Panc1 (cell line): ENCODE measurements around the gene C19orf38.
"Not testable (repeated sequence)": the region's sequence is repeated elsewhere in the genome, so short reads cannot be mapped to it uniquely, and the experiment has no call there.

ENCODE experiments used
- POLR2AphosphoS5 ChIP-seq: IDR thresholded peaks from 2 replicates; pipeline ENCODE4 v1.6.1; 2012; ENCODE audit warnings: mild to moderate bottlenecking, low read depth, low read length, moderate library complexity
- SIN3A ChIP-seq: IDR thresholded peaks from 2 replicates; pipeline ENCODE4 v1.6.1; 2012; ENCODE audit warnings: low read depth, mild to moderate bottlenecking, low read length, moderate library complexity, borderline replicate concordance; ENCODE audit not compliant: insufficient read depth
- TCF7L2 ChIP-seq: IDR thresholded peaks from 2 replicates; pipeline ENCODE4 v1.6.1; 2011; ENCODE audit warnings: mild to moderate bottlenecking, low read depth, low read length, inconsistent platforms
- TF ChIP-seq, protein P1 (sequence below): fragments of 450-650 bp; IDR thresholded peaks from 2 replicates; pipeline ENCODE4 v1.5.1; 2017; ENCODE audit warnings: mild to moderate bottlenecking
- TF ChIP-seq, protein P2 (sequence below), 2 experiments: IDR thresholded peaks; 2 replicates each; pipeline ENCODE4 v1.6.1; 2011 to 2012; ENCODE audit warnings: low read depth in 2 of 2, control low read depth in 1 of 2, low read length in 1 of 2, mild to moderate bottlenecking in 1 of 2, moderate library complexity in 1 of 2; ENCODE audit not compliant: insufficient read depth in 1 of 2

DNA sequence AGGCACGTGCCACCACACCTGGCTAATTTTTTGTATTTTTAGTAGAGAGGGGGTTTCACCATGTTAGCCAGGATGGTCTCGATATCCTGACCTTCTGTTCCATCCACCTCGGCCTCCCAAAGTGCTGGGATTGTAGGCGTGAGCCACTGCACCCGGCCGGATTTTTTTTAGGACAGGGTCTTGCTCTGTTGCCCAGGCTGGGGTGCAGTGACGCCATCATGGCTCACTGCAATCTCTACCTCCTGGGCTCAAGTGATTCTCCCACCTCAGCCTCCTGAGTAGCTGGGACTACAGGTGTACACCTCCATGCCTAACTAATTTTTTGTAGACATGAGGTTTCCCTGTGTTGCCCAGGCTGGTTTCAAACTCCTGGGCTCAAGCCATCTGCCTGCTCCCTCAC is 10.6 kb upstream of the C19orf38 start:
- TF ChIP-seq, protein P1, sequence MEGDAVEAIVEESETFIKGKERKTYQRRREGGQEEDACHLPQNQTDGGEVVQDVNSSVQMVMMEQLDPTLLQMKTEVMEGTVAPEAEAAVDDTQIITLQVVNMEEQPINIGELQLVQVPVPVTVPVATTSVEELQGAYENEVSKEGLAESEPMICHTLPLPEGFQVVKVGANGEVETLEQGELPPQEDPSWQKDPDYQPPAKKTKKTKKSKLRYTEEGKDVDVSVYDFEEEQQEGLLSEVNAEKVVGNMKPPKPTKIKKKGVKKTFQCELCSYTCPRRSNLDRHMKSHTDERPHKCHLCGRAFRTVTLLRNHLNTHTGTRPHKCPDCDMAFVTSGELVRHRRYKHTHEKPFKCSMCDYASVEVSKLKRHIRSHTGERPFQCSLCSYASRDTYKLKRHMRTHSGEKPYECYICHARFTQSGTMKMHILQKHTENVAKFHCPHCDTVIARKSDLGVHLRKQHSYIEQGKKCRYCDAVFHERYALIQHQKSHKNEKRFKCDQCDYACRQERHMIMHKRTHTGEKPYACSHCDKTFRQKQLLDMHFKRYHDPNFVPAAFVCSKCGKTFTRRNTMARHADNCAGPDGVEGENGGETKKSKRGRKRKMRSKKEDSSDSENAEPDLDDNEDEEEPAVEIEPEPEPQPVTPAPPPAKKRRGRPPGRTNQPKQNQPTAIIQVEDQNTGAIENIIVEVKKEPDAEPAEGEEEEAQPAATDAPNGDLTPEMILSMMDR, result not testable (repeated sequence)
- not testable (repeated sequence) for TF ChIP-seq SIN3A, POLR2AphosphoS5, TCF7L2
- TF ChIP-seq, protein P2, sequence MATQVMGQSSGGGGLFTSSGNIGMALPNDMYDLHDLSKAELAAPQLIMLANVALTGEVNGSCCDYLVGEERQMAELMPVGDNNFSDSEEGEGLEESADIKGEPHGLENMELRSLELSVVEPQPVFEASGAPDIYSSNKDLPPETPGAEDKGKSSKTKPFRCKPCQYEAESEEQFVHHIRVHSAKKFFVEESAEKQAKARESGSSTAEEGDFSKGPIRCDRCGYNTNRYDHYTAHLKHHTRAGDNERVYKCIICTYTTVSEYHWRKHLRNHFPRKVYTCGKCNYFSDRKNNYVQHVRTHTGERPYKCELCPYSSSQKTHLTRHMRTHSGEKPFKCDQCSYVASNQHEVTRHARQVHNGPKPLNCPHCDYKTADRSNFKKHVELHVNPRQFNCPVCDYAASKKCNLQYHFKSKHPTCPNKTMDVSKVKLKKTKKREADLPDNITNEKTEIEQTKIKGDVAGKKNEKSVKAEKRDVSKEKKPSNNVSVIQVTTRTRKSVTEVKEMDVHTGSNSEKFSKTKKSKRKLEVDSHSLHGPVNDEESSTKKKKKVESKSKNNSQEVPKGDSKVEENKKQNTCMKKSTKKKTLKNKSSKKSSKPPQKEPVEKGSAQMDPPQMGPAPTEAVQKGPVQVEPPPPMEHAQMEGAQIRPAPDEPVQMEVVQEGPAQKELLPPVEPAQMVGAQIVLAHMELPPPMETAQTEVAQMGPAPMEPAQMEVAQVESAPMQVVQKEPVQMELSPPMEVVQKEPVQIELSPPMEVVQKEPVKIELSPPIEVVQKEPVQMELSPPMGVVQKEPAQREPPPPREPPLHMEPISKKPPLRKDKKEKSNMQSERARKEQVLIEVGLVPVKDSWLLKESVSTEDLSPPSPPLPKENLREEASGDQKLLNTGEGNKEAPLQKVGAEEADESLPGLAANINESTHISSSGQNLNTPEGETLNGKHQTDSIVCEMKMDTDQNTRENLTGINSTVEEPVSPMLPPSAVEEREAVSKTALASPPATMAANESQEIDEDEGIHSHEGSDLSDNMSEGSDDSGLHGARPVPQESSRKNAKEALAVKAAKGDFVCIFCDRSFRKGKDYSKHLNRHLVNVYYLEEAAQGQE (IDR thresholded peaks at IDR 0.05; ENCODE audit: insufficient read depth in 1 of 2, low read depth in 2 of 2, low read length in 1 of 2), result not testable (repeated sequence)
